GM18508 (cell line): ENCODE results near the gene FAM181B.

ENCODE experiments used
- ATAC-seq: cut with Tn5 transposase; IDR thresholded peaks from one replicate; pipeline ENCODE4 v1.9.1; 2021; ENCODE audit warnings: moderate number of reproducible peaks; ENCODE audit not compliant: insufficient read depth, unreplicated experiment

FAM181B gene

GRCh38 chr11:82734120-82734479, 436 bp upstream of the FAM181B start:
- no peak for ATAC-seq

DNA sequence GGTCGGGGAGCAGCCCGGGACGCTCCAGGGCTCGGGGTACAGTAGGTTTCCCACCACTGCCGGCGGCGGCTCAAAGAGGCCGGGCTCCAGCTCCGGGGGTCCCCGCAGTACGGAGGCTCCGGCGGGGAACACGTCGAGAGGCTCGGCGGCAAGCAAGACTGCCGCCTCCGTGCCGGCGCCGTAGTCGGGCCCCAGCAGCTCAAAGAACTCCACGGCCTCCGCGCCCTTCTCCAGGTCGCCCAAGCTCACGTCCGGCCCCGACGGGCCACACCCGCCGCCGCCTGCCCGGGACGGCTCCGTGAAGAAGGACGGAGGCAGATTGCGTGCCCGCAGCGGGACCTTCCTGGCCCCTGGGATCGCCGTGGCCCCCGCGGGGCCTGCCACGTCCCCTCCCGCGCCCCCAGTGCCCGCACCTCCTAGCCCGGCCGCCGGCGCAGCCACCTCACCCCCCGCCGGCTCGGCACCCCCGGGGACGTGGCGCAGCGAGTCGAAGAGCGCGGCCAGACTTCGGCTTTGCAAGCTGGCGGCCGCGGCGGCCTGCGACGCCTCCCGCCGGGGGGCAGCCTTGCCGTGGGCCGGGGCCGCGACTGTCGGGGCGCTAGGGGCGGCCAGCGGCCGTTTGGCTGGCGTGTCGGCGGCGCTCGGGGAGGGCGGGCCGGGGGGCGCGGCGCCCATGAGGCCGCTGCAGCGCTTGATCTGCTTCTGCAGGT, 775 bp downstream of the FAM181B start:
- ATAC-seq = no peak

- ATAC-seq = no peak
Measured at GRCh38 chr11:82732348-82732733, 1.3 kb downstream of the FAM181B start.

- ATAC-seq = no peak
Measured at GRCh38 chr11:82731691-82732277, 1.9 kb downstream of the FAM181B start.

DNA sequence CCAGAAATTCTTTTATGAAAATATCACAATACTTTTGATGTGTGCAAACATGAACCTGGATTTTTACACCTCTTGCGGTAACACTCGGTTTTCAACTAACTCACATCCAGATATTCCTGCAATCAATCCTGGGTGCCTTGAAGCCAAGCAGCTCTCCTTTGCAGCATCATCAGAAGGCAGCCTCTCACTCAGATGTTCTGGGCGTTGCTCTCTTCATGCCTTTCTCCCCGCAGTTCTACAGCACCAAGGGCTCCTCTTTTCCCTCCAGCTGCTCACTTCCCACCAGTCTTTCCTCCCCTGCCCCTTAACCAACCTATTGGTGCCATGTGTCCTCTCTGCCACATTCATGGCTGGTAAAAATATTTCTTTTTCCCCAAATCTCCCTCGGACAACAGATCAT, 2.9 kb downstream of the FAM181B start:
- ATAC-seq = no peak

DNA sequence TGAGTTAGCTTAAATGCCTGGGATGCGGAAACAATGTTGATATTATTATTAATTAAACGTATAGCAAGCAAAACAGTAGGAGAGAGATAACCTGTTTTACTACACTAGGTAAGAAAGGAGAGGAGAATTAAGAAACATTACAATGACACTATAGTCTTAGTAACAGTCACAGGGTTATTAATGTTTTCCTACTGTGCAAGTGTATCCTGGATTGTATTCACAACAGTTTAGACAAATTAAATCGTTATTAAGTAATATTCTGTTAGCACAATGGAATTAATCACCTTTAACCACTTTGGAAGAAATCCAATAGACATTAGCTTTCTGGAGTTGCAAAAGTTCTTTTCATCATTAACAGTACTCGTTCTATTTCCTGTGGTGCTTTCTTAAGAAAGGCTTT, 3.4 kb downstream of the FAM181B start:
- no peak for ATAC-seq

- ATAC-seq = no peak
Measured at GRCh38 chr11:82724026-82724425, 9.6 kb downstream of the FAM181B start.

- ATAC-seq = no peak
Measured at GRCh38 chr11:82722231-82722630, 11.4 kb downstream of the FAM181B start.

GRCh38 chr11:82720267-82721065, 13.2 kb downstream of the FAM181B start:
- no peak for ATAC-seq

DNA sequence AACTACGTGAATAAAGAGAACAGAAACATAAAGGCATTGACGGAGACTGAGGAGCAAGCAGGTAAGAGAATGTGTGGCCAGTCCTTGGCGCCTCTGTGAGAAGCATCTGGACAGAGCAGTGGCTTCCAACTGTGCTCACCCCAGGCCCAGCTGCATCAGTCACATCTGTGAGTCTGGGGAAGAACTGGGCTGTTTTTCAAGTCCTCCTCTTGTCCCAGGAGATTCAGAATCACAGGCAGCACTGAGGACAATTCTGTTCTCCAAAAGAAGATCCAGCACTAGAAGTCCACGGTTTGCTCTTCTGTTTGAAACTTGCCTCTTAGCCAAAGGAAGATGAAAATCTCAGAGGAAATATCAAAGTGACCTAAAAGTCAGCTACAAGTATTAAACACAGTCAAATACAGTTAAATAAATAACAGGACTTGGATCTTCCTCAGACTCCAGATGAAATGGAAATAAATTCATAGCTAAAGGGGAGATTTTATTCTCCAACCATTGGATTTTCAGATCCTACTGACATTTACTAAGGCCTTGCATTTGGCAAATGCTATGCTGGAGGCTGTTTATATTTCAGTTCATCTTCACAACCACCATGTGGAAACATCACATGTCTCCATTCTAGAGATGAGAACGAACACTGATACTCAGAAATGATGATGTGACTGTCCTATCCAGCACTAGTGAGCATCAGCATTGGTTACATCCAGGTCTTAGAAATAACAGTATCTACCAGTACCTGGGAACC, 14.1 kb downstream of the FAM181B start:
- ATAC-seq = no peak

- no peak for ATAC-seq
Measured at GRCh38 chr11:82718821-82719220, 14.8 kb downstream of the FAM181B start.

DNA sequence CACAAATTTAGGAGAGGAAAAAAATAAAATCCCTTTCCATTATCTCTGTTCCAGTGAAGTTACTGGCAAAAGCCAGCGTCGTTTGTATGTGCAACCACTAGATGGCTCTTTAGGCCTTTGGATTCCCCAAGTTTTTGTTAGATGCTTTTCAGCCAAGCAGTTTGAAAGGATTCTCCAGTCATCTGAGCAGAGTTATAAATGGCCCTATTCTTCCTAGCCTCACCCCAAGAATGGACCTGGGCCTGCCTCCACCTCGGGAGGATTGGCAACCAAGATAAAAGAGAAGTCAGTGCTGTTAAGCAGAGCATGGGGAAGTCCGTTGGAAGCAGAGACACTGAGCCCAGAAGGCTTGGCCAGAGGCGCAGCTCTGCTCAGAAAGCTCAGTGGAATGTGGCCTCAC, 15.4 kb downstream of the FAM181B start:
- no peak for ATAC-seq

GRCh38 chr11:82714346-82715174, 19.1 kb downstream of the FAM181B start:
- no peak for ATAC-seq

GRCh38 chr11:82711648-82712047, 22.0 kb downstream of the FAM181B start:
- no peak for ATAC-seq

- ATAC-seq = no peak
Measured at GRCh38 chr11:82703796-82704195, 29.9 kb downstream of the FAM181B start.

DNA sequence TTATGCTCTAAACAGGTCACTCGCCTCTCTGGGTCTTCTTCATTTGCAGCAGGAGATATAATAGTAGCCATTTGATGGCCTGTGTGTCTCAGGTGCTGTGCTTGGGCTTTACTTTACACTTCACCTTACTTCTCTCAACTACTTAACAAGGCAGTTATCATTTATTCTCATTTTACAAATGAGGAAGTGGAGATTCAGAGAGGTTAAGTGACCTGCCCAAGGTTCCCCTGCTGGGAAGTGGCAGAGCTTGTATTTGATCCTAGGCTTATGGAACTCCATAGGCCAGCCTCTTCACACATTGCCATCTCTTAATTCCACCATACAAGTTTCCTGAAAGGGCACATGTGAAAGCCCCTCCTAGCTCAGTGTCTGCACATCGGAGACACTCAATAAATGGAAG, 30.4 kb downstream of the FAM181B start:
- ATAC-seq = no peak

DNA sequence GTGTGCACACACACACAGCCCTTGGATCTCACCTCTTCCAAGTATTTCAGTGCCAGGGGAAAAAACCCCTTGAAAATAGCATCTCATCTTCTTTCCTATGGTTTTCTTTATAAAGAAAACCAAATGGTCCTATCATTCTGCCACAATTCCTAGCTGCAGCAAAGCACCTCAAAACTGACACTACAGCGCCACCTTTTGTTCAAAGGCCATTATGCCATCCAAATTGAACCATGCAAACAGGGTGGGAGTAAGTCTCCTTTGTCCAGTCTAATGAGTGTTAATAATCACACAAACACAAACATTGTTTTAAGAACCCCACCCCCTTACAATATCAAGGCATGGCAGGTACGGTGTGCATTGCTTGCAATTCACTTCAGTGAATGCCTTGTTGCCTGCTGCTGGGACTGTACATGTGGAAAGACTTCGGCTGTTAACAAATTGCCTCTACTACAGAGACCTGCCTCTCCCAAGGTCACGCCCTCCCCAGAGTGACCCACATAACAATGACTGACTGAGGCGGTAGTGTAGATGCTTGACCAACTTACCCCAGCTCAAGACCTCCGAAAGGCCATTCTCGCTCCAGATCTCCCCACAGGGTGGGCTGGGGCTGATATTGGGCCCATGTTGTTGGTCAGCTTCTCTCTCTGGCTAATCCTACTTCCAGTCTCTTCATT, 31.7 kb downstream of the FAM181B start:
- no peak for ATAC-seq

- ATAC-seq = no peak
Measured at GRCh38 chr11:82698576-82699352, 34.9 kb downstream of the FAM181B start.

- no peak for ATAC-seq
Measured at GRCh38 chr11:82692981-82693380, 40.7 kb downstream of the FAM181B start.
